GM23338 (cell line): ENCODE measurements around the gene DNAJB8. TPM values are rescaled to one million over a fixed set of nuclear protein-coding genes. Genes with fewer than 3 reads are reported as not detected.

Experiments used
- ATAC-seq: fragments of 200-7000 bp; cut with Tn5 transposase; 3 replicates; pipeline ENCODE4 v1.9.1; 2020
- DNase-seq: peaks from one replicate; pipeline ENCODE4 v3.0.0-alpha.2; 2015; ENCODE audit warnings: low spot score
- H2AFZ ChIP-seq: fragments of 200-600 bp; sonication (generic); 2 replicates; pipeline ENCODE4 v1.8.0; 2016; ENCODE audit warnings: antibody characterized with exemption, mild to moderate bottlenecking, moderate library complexity
- H3F3A ChIP-seq: fragments of 200-600 bp; sonication (generic); replicated peaks from 2 replicates; pipeline ENCODE4 v1.8.0; 2017; ENCODE audit warnings: antibody characterized with exemption, mixed run types, low read depth
- H3K27ac ChIP-seq: fragments of 200-600 bp; sonication (generic); 2 replicates; pipeline ENCODE4 v1.6.1; 2016; ENCODE audit warnings: low read depth
- H3K27me3 ChIP-seq: fragments of 200-600 bp; sonication (generic); 2 replicates; pipeline ENCODE4 v1.8.0; 2016; ENCODE audit warnings: mild to moderate bottlenecking, mixed run types, moderate library complexity; ENCODE audit not compliant: insufficient read depth
- H3K36me3 ChIP-seq: fragments of 200-600 bp; sonication (generic); 2 replicates; pipeline ENCODE4 v1.8.0; 2016; ENCODE audit warnings: mild to moderate bottlenecking; ENCODE audit not compliant: insufficient read depth
- H3K4me1 ChIP-seq: fragments of 200-600 bp; sonication (generic); 2 replicates; pipeline ENCODE4 v1.8.0; 2016; ENCODE audit warnings: mild to moderate bottlenecking, moderate library complexity; ENCODE audit not compliant: insufficient read depth
- H3K4me2 ChIP-seq: fragments of 200-600 bp; sonication (generic); 2 replicates; pipeline ENCODE4 v1.7.1; 2017; ENCODE audit warnings: mixed run types
- H3K4me3 ChIP-seq: fragments of 200-600 bp; sonication (generic); 2 replicates; pipeline ENCODE4 v1.6.1; 2016; ENCODE audit warnings: mixed run types
- H3K79me2 ChIP-seq: fragments of 200-600 bp; sonication (generic); replicated peaks from 2 replicates; pipeline ENCODE4 v1.8.0; 2017; ENCODE audit warnings: mild to moderate bottlenecking; ENCODE audit not compliant: insufficient read depth
- H3K9me2 ChIP-seq: fragments of 200-600 bp; sonication (generic); 2 replicates; pipeline ENCODE4 v1.8.0; 2017; ENCODE audit not compliant: insufficient read depth
- H4K20me1 ChIP-seq: fragments of 200-600 bp; sonication (generic); replicated peaks from 2 replicates; pipeline ENCODE4 v1.8.0; 2017; ENCODE audit warnings: mild to moderate bottlenecking; ENCODE audit not compliant: insufficient read depth
- H3K27ac Mint-ChIP-seq: 2 replicates; pipeline ENCODE4 v1.8.0; 2020; ENCODE audit warnings: inconsistent platforms, mild to moderate bottlenecking, moderate library complexity, mixed read lengths
- H3K27me3 Mint-ChIP-seq: 3 replicates; pipeline ENCODE4 v1.8.0; 2022; ENCODE audit warnings: low read depth, mild to moderate bottlenecking, moderate library complexity, mixed read lengths, inconsistent platforms; ENCODE audit not compliant: insufficient read depth, poor library complexity
- H3K36me3 Mint-ChIP-seq: 3 replicates; pipeline ENCODE4 v1.8.0; 2021; ENCODE audit warnings: low read depth, mild to moderate bottlenecking, inconsistent platforms, moderate library complexity, mixed read lengths
- H3K4me1 Mint-ChIP-seq: 3 replicates; pipeline ENCODE4 v1.8.0; 2020; ENCODE audit warnings: mild to moderate bottlenecking, inconsistent platforms, mixed read lengths
- H3K4me3 Mint-ChIP-seq: 3 replicates; pipeline ENCODE4 v1.8.0; 2021; ENCODE audit warnings: moderate library complexity, mild to moderate bottlenecking, inconsistent platforms, mixed read lengths
- H3K9me3 Mint-ChIP-seq: 3 replicates; pipeline ENCODE4 v1.8.0; 2020; ENCODE audit warnings: moderate library complexity, mild to moderate bottlenecking, inconsistent platforms, mixed read lengths
- CREB1 ChIP-seq: fragments of 250-450 bp; sonication (Bioruptor Pico); IDR thresholded peaks from 2 replicates; pipeline ENCODE4 v1.5.0; 2020; ENCODE audit warnings: low read depth, mild to moderate bottlenecking, moderate library complexity
- EZH2phosphoT487 ChIP-seq: fragments of 200-600 bp; sonication (generic); IDR thresholded peaks from one replicate; pipeline ENCODE4 v1.8.1; 2018; ENCODE audit warnings: antibody characterized with exemption; ENCODE audit not compliant: unreplicated experiment
- POLR2AphosphoS5 ChIP-seq: IDR thresholded peaks from 2 replicates; pipeline ENCODE4 v1.6.1; 2016; ENCODE audit warnings: antibody characterized with exemption, low read depth
- polyA plus RNA-seq: library from polyadenylated mRNA; unstranded; fragments of >200 nt; fragmentation: Nextera tagmentation; extraction: Ambion mirVana; gene quantifications from 2 replicates; pipeline ENCODE4 v1.2.1, GENCODE V29; 2016
- total RNA-seq: library from RNA; depleted of rRNA; stranded (reverse); fragments of >200 nt; shearing (Covaris generic); gene quantifications from 2 replicates; pipeline ENCODE4 v1.2.3, GENCODE V29; 2014
- TF ChIP-seq, protein P1 (sequence below): IDR thresholded peaks from one replicate; pipeline ENCODE4 v1.6.1; 2018; ENCODE audit warnings: antibody characterized with exemption; ENCODE audit not compliant: unreplicated experiment
- TF ChIP-seq, protein P2 (sequence below): fragments of 250-450 bp; sonication (Bioruptor Pico); IDR thresholded peaks from 2 replicates; pipeline ENCODE4 v1.5.0; 2020; ENCODE audit warnings: mild to moderate bottlenecking, moderate library complexity

The DNAJB8 gene
- total and polyA plus RNA-seq, 2 experiments from 2014 or later: not detected

DNA sequence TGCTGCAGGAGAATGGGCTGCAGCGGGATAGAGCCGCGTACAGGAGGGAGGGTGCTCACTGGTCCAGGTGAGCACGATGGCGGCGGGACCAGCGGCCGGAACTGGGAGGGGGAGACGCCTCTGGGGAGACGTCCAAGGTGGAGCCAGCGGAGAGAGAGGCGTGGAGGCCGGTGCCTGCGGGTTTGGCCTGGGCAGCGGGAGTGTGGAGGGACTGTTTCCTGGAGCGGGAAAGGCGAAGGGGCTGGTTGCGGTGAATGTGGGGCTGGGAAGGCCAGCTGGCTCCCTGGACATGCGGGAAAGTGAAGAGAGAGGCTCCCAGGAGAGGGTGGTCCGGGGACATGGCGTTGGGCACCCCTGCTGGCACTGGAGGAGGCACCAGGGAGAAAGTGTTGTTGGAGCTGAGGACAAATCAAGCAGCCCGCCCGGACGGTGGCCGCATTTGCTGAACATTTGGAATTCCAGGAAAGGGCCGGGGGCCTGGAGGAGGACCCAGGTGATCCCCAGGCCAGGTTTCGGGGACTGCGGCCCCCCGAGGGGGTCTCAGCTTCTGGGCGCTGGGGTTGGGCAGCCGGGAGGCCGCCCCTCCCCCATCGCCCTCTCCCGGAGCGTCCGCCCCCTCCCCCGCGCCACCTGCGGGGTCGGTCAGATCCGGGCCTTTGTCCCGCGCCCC, 34.3 kb downstream of the DNAJB8 start:
- H3K4me3 ChIP-seq: peak overlapping the region; percentile 65
- no peaks in the 10 kb centered on the region for H4K20me1 ChIP-seq
- H3K9me2 ChIP-seq: no peaks in the 10 kb centered on the region
- H3K9me3 Mint-ChIP-seq: no peaks in the 10 kb centered on the region
- peaks cover 62% of the 10 kb centered on the region for H3K27me3 Mint-ChIP-seq
- H2AFZ ChIP-seq: peak overlapping the region; percentile 94
- peaks cover 63% of the 10 kb centered on the region for H3K27me3 ChIP-seq
- H3K4me3 Mint-ChIP-seq: peak overlapping the region; percentile 83
- H3K4me1 ChIP-seq: peaks cover 39% of the 10 kb centered on the region
- peak; percentile 50 for ATAC-seq
- H3K79me2 ChIP-seq: no peaks in the 10 kb centered on the region
- H3K36me3 ChIP-seq: no peaks in the 10 kb centered on the region
- H3K27ac ChIP-seq: peak overlapping the region; percentile 39; the same call in 1 of the 2 replicates
- H3K4me1 Mint-ChIP-seq: peaks cover 53% of the 10 kb centered on the region
- DNase-seq: peak; percentile 77
- H3F3A ChIP-seq: peaks cover 18% of the 10 kb centered on the region; the same call in 1 of the 2 replicates
- H3K36me3 Mint-ChIP-seq: no peaks in the 10 kb centered on the region; the same call in 2 of the 3 replicates
- TF ChIP-seq POLR2AphosphoS5 (peak; percentile 22; the same call in 1 of the 2 replicates), CREB1 (CRISPR knock-in tag) (no peak), EZH2phosphoT487 (no peak)
- TF ChIP-seq, protein P1, sequence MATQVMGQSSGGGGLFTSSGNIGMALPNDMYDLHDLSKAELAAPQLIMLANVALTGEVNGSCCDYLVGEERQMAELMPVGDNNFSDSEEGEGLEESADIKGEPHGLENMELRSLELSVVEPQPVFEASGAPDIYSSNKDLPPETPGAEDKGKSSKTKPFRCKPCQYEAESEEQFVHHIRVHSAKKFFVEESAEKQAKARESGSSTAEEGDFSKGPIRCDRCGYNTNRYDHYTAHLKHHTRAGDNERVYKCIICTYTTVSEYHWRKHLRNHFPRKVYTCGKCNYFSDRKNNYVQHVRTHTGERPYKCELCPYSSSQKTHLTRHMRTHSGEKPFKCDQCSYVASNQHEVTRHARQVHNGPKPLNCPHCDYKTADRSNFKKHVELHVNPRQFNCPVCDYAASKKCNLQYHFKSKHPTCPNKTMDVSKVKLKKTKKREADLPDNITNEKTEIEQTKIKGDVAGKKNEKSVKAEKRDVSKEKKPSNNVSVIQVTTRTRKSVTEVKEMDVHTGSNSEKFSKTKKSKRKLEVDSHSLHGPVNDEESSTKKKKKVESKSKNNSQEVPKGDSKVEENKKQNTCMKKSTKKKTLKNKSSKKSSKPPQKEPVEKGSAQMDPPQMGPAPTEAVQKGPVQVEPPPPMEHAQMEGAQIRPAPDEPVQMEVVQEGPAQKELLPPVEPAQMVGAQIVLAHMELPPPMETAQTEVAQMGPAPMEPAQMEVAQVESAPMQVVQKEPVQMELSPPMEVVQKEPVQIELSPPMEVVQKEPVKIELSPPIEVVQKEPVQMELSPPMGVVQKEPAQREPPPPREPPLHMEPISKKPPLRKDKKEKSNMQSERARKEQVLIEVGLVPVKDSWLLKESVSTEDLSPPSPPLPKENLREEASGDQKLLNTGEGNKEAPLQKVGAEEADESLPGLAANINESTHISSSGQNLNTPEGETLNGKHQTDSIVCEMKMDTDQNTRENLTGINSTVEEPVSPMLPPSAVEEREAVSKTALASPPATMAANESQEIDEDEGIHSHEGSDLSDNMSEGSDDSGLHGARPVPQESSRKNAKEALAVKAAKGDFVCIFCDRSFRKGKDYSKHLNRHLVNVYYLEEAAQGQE: no peak
- TF ChIP-seq, protein P2, sequence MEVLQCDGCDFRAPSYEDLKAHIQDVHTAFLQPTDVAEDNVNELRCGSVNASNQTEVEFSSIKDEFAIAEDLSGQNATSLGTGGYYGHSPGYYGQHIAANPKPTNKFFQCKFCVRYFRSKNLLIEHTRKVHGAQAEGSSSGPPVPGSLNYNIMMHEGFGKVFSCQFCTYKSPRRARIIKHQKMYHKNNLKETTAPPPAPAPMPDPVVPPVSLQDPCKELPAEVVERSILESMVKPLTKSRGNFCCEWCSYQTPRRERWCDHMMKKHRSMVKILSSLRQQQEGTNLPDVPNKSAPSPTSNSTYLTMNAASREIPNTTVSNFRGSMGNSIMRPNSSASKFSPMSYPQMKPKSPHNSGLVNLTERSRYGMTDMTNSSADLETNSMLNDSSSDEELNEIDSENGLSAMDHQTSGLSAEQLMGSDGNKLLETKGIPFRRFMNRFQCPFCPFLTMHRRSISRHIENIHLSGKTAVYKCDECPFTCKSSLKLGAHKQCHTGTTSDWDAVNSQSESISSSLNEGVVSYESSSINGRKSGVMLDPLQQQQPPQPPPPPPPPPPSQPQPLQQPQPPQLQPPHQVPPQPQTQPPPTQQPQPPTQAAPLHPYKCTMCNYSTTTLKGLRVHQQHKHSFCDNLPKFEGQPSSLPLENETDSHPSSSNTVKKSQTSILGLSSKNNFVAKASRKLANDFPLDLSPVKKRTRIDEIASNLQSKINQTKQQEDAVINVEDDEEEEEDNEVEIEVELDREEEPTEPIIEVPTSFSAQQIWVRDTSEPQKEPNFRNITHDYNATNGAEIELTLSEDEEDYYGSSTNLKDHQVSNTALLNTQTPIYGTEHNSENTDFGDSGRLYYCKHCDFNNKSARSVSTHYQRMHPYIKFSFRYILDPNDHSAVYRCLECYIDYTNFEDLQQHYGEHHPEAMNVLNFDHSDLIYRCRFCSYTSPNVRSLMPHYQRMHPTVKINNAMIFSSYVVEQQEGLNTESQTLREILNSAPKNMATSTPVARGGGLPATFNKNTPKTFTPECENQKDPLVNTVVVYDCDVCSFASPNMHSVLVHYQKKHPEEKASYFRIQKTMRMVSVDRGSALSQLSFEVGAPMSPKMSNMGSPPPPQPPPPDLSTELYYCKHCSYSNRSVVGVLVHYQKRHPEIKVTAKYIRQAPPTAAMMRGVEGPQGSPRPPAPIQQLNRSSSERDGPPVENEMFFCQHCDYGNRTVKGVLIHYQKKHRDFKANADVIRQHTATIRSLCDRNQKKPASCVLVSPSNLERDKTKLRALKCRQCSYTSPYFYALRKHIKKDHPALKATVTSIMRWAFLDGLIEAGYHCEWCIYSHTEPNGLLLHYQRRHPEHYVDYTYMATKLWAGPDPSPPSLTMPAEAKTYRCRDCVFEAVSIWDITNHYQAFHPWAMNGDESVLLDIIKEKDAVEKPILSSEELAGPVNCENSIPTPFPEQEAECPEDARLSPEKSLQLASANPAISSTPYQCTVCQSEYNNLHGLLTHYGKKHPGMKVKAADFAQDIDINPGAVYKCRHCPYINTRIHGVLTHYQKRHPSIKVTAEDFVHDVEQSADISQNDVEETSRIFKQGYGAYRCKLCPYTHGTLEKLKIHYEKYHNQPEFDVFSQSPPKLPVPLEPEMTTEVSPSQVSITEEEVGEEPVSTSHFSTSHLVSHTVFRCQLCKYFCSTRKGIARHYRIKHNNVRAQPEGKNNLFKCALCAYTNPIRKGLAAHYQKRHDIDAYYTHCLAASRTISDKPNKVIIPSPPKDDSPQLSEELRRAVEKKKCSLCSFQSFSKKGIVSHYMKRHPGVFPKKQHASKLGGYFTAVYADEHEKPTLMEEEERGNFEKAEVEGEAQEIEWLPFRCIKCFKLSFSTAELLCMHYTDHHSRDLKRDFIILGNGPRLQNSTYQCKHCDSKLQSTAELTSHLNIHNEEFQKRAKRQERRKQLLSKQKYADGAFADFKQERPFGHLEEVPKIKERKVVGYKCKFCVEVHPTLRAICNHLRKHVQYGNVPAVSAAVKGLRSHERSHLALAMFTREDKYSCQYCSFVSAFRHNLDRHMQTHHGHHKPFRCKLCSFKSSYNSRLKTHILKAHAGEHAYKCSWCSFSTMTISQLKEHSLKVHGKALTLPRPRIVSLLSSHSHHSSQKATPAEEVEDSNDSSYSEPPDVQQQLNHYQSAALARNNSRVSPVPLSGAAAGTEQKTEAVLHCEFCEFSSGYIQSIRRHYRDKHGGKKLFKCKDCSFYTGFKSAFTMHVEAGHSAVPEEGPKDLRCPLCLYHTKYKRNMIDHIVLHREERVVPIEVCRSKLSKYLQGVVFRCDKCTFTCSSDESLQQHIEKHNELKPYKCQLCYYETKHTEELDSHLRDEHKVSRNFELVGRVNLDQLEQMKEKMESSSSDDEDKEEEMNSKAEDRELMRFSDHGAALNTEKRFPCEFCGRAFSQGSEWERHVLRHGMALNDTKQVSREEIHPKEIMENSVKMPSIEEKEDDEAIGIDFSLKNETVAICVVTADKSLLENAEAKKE: no peak
- H3K27ac Mint-ChIP-seq: peak overlapping the region; percentile 91
- peak overlapping the region; percentile 89 for H3K4me2 ChIP-seq
